SK-N-SH (cell line): ENCODE measurements around the gene STAT5B. TPM values are rescaled to one million over a fixed set of nuclear protein-coding genes. Genes with fewer than 3 reads are reported as not detected.

Source experiments
- CTCF ChIA-PET: fragments of 300-600, 350-600 bp; formaldehyde crosslinking; extraction: SDS; loops from one replicate; lab custom pipeline; 2021; lab: Yijun Ruan, JAX
- POLR2A ChIA-PET: fragments of 350-600 bp; sonication (Branson Sonifier 250); formaldehyde crosslinking; extraction: SDS; loops from one replicate; lab custom pipeline; 2020; ENCODE audit warnings: antibody characterized with exemption, inconsistent platforms; lab: Yijun Ruan, JAX
- DNase-seq: peaks from one replicate; pipeline ENCODE4 v3.0.0; 2012
- H2AFZ ChIP-seq: fragments of 200-600 bp; sonication (generic); 2 replicates; pipeline ENCODE4 v1.8.1; 2016; ENCODE audit warnings: antibody characterized with exemption, mild to moderate bottlenecking, low read depth
- H3F3A ChIP-seq: fragments of 200-600 bp; sonication (generic); replicated peaks from 2 replicates; pipeline ENCODE3; 2016; ENCODE audit warnings: antibody characterized with exemption, mild to moderate bottlenecking; ENCODE audit not compliant: insufficient read depth
- H3K27ac ChIP-seq, 2 experiments: fragments of 200-500 bp in 1 of 2; fragments of 200-600 bp in 1 of 2; sonication (Bioruptor generic) in 1 of 2; sonication (generic), shearing (Covaris generic) in 1 of 2; 2 replicates each; pipeline versions ENCODE4 v1.5.1 to v1.6.1; 2014 to 2016; ENCODE audit warnings: low read depth in 2 of 2, inconsistent platforms in 1 of 2, low read length in 1 of 2, mild to moderate bottlenecking in 1 of 2, mixed read lengths in 1 of 2
- H3K27me3 ChIP-seq: fragments of 200-600 bp; sonication (generic), shearing (Covaris generic); 2 replicates; pipeline ENCODE4 v1.6.1; 2016; ENCODE audit warnings: mixed run types; ENCODE audit not compliant: insufficient read depth
- H3K36me3 ChIP-seq, 2 experiments: fragments of 200-500 bp in 1 of 2; fragments of 200-600 bp in 1 of 2; sonication (Bioruptor generic) in 1 of 2; sonication (generic) in 1 of 2; replicated peaks in 1 of 2; 2 replicates each; pipeline versions ENCODE3 to v1.5.1; 2014 to 2016; ENCODE audit warnings: low read length in 1 of 2, mild to moderate bottlenecking in 1 of 2; ENCODE audit not compliant: insufficient read depth in 2 of 2, control insufficient read depth in 1 of 2
- H3K4me1 ChIP-seq, 2 experiments: fragments of 200-500 bp in 1 of 2; fragments of 200-600 bp in 1 of 2; sonication (Bioruptor generic) in 1 of 2; sonication (generic), shearing (Covaris generic) in 1 of 2; 2 replicates each; pipeline versions ENCODE4 v1.5.1 to v1.6.1; 2014 to 2016; ENCODE audit warnings: low read depth in 1 of 2, low read length in 1 of 2, mixed run types in 1 of 2; ENCODE audit not compliant: insufficient read depth in 2 of 2, control insufficient read depth in 1 of 2
- H3K4me2 ChIP-seq: fragments of 200-600 bp; sonication (generic), shearing (Covaris generic); 2 replicates; pipeline ENCODE4 v1.6.1; 2017; ENCODE audit warnings: mixed run types
- H3K4me3 ChIP-seq, 2 experiments: fragments of 200-500 bp in 1 of 2; fragments of 200-600 bp in 1 of 2; sonication (Bioruptor generic) in 1 of 2; sonication (generic), shearing (Covaris generic) in 1 of 2; 2 replicates each; pipeline versions ENCODE4 v1.5.1 to v1.8.1; 2014 to 2016; ENCODE audit warnings: low read depth in 2 of 2, inconsistent platforms in 1 of 2, low read length in 1 of 2, mild to moderate bottlenecking in 1 of 2, mixed read lengths in 1 of 2, moderate library complexity in 1 of 2
- H3K79me2 ChIP-seq: fragments of 200-600 bp; sonication (generic); 2 replicates; pipeline ENCODE4 v1.8.1; 2017; ENCODE audit warnings: mild to moderate bottlenecking; ENCODE audit not compliant: insufficient read depth
- H3K9ac ChIP-seq: fragments of 200-600 bp; sonication (generic); 2 replicates; pipeline ENCODE4 v1.6.1; 2017; ENCODE audit warnings: mixed run types
- H3K9me2 ChIP-seq: fragments of 200-600 bp; sonication (generic); 2 replicates; pipeline ENCODE4 v1.6.1; 2017; ENCODE audit warnings: mixed run types
- H3K9me3 ChIP-seq: fragments of 200-600 bp; sonication (generic); 2 replicates; pipeline ENCODE4 v1.6.1; 2017; ENCODE audit warnings: mixed run types, mild to moderate bottlenecking, moderate library complexity
- H4K20me1 ChIP-seq: fragments of 200-600 bp; sonication (generic); 2 replicates; pipeline ENCODE4 v1.6.1; 2017; ENCODE audit warnings: mild to moderate bottlenecking, mixed run types; ENCODE audit not compliant: insufficient read depth
- CHD2 ChIP-seq: fragments of 150-350 bp; IDR thresholded peaks from 2 replicates; pipeline ENCODE4 v1.6.1; 2018; ENCODE audit warnings: low read length; ENCODE audit not compliant: partially characterized antibody
- ELF1 ChIP-seq: IDR thresholded peaks from 2 replicates; pipeline ENCODE4 v1.4.0; 2012
- FOSL2 ChIP-seq: IDR thresholded peaks from 2 replicates; pipeline ENCODE4 v1.4.0; 2012; ENCODE audit warnings: low read depth, mild to moderate bottlenecking, moderate library complexity, borderline replicate concordance
- FOXM1 ChIP-seq: IDR thresholded peaks from 2 replicates; pipeline ENCODE4 v1.4.0; 2012; ENCODE audit warnings: low read depth, mild to moderate bottlenecking
- GABPA ChIP-seq: IDR thresholded peaks from 2 replicates; pipeline ENCODE4 v1.4.0; 2012; ENCODE audit warnings: low read depth, mild to moderate bottlenecking
- GATA2 ChIP-seq: sonication (generic); formaldehyde crosslinking; IDR thresholded peaks from 2 replicates; pipeline ENCODE4 v1.5.0; 2020; ENCODE audit warnings: mild to moderate bottlenecking, missing genetic modification reagents
- JUND ChIP-seq: IDR thresholded peaks from 2 replicates; pipeline ENCODE4 v1.4.0; 2012
- MXI1 ChIP-seq: IDR thresholded peaks from 2 replicates; pipeline ENCODE4 v1.6.1; 2012; ENCODE audit warnings: mild to moderate bottlenecking, low read depth, low read length, improper control_type of control experiment
- NFIC ChIP-seq: IDR thresholded peaks from 2 replicates; pipeline ENCODE4 v1.4.0; 2012; ENCODE audit warnings: borderline replicate concordance
- NRF1 ChIP-seq: IDR thresholded peaks from 2 replicates; pipeline ENCODE4 v1.6.1; 2012; ENCODE audit warnings: low read depth, mild to moderate bottlenecking, low read length
- POLR2AphosphoS5 ChIP-seq: IDR thresholded peaks from 2 replicates; pipeline ENCODE4 v1.6.1; 2012; ENCODE audit warnings: low read depth, low read length
- RAD21 ChIP-seq: IDR thresholded peaks from 2 replicates; pipeline ENCODE4 v1.6.1; 2012; ENCODE audit warnings: mild to moderate bottlenecking, low read length
- RFX5 ChIP-seq: IDR thresholded peaks from 2 replicates; pipeline ENCODE4 v1.6.1; 2012; ENCODE audit warnings: mild to moderate bottlenecking, improper control_type of control experiment, low read length
- SMC3 ChIP-seq: IDR thresholded peaks from 2 replicates; pipeline ENCODE4 v1.6.1; 2012; ENCODE audit warnings: low read depth, low read length, improper control_type of control experiment
- TCF12 ChIP-seq: IDR thresholded peaks from 2 replicates; pipeline ENCODE4 v1.4.0; 2012
- WGBS: methylation state at CpG from one replicate; pipeline ENCODE4 v1.1.6; 2017; ENCODE audit warnings: low lambda C conversion rate; 5-methylcytosine and 5-hydroxymethylcytosine counted together
- polyA plus RNA-seq, 3 experiments: library from polyadenylated mRNA; depleted of rRNA; stranded (reverse); fragments of >200 nt; gene quantifications; 2 replicates each; pipeline ENCODE4 v1.2.3, GENCODE V29; 2012
- TF ChIP-seq, protein P1 (sequence below): IDR thresholded peaks from 2 replicates; pipeline ENCODE4 v1.4.0; 2012; ENCODE audit warnings: low read depth, borderline replicate concordance
- TF ChIP-seq, protein P2 (sequence below): IDR thresholded peaks from 2 replicates; pipeline ENCODE4 v1.4.0; 2012; ENCODE audit warnings: low read depth, borderline replicate concordance
- TF ChIP-seq, protein P3 (sequence below): fragments of 150-350 bp; IDR thresholded peaks from 2 replicates; pipeline ENCODE4 v1.6.1; 2017; ENCODE audit warnings: antibody characterized with exemption, low read length, low read depth, borderline replicate concordance

Gene STAT5B
- polyA plus RNA-seq, 1 of the 3 experiments (the other 2 are of a cell fraction), result 23.6 TPM

DNA sequence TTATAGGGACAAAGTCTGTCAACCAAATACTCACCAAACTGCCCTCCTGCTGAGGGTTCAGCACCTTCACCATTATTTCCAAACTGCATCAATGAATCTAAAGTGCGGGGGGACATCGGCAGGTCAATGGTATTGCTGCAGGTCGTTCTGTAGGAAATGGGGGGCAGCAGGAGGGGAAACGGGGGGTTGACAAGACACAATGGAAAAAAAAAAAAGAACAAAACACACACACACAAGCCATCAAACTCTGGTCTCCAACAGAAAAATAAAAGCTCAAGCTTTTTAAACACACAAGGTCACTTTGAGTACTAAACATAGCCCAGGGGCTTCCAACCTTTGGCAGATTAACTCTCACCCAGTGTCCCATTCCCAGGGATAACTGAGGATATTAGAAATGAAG, 40.6 kb upstream of the STAT5B start:
- no peaks in the 10 kb centered on the region for H3K9me2 ChIP-seq
- no peak overlapping the region for H3K4me3 ChIP-seq
- TF ChIP-seq JUND (no peak), FOXM1 (no peak), CHD2 (no peak), NFIC (no peak), TCF12 (no peak), GATA2 (no peak), FOSL2 (no peak), ELF1 (no peak), RAD21 (no peak), SMC3 (no peak), POLR2AphosphoS5 (no peak), NRF1 (no peak), MXI1 (no peak), GABPA (no peak), RFX5 (no peak)
- TF ChIP-seq, protein P1, sequence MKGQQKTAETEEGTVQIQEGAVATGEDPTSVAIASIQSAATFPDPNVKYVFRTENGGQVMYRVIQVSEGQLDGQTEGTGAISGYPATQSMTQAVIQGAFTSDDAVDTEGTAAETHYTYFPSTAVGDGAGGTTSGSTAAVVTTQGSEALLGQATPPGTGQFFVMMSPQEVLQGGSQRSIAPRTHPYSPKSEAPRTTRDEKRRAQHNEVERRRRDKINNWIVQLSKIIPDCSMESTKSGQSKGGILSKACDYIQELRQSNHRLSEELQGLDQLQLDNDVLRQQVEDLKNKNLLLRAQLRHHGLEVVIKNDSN, result no peak
- TF ChIP-seq, protein P2, sequence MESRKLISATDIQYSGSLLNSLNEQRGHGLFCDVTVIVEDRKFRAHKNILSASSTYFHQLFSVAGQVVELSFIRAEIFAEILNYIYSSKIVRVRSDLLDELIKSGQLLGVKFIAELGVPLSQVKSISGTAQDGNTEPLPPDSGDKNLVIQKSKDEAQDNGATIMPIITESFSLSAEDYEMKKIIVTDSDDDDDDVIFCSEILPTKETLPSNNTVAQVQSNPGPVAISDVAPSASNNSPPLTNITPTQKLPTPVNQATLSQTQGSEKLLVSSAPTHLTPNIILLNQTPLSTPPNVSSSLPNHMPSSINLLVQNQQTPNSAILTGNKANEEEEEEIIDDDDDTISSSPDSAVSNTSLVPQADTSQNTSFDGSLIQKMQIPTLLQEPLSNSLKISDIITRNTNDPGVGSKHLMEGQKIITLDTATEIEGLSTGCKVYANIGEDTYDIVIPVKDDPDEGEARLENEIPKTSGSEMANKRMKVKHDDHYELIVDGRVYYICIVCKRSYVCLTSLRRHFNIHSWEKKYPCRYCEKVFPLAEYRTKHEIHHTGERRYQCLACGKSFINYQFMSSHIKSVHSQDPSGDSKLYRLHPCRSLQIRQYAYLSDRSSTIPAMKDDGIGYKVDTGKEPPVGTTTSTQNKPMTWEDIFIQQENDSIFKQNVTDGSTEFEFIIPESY, result no peak
- TF ChIP-seq, protein P3, sequence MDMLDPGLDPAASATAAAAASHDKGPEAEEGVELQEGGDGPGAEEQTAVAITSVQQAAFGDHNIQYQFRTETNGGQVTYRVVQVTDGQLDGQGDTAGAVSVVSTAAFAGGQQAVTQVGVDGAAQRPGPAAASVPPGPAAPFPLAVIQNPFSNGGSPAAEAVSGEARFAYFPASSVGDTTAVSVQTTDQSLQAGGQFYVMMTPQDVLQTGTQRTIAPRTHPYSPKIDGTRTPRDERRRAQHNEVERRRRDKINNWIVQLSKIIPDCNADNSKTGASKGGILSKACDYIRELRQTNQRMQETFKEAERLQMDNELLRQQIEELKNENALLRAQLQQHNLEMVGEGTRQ, result no peak
- WGBS, result 98% methylated on average over 4 of the region's 4 CpGs
- peaks cover 13% of the 10 kb centered on the region for H3F3A ChIP-seq
- H3K36me3 ChIP-seq, result peaks cover 30 to 47% of the 10 kb centered on the region in 2 experiments
- no peak overlapping the region for H2AFZ ChIP-seq
- peaks cover 13 to 15% of the 10 kb centered on the region in 2 experiments for H3K4me1 ChIP-seq
- H4K20me1 ChIP-seq, result no peaks in the 10 kb centered on the region
- H3K79me2 ChIP-seq, result peaks cover 7% of the 10 kb centered on the region
- ChIA-PET CTCF (interaction anchor here (1.1 to 26.2 kb wide), 3 partner anchors 20 to 210 kb away, joined by 3 to 683 read pairs (median 6); no protein-coding TSS in a partner anchor), POLR2A (no interaction called here)
- H3K27me3 ChIP-seq, result no peaks in the 10 kb centered on the region
- DNase-seq, result no peak
- no peak overlapping the region for H3K9ac ChIP-seq
- no peak overlapping the region; a peak in 1 of 4 replicates for H3K27ac ChIP-seq
- no peak overlapping the region for H3K4me2 ChIP-seq
- no peaks in the 10 kb centered on the region for H3K9me3 ChIP-seq
